GM12801 (cell line): ENCODE results near the gene GPC1.

Experiments
- CTCF ChIP-seq: IDR thresholded peaks from one replicate; pipeline ENCODE4 v1.5.1; 2011; ENCODE audit warnings: control low read depth; ENCODE audit not compliant: insufficient read length; ENCODE audit errors: extremely low read depth

GPC1 gene

GRCh38 chr2:240390091-240391073 lies 45.1 kb upstream of the GPC1 start:
- TF ChIP-seq CTCF = no peak

GRCh38 chr2:240391111-240392051 lies 44.1 kb upstream of the GPC1 start:
- TF ChIP-seq CTCF = no peak

- TF ChIP-seq CTCF = no peak
Observed at GRCh38 chr2:240392084-240392947, 43.1 kb upstream of the GPC1 start.

GRCh38 chr2:240392948-240393830 lies 42.3 kb upstream of the GPC1 start:
- TF ChIP-seq CTCF = no peak

GRCh38 chr2:240393831-240394410 lies 41.5 kb upstream of the GPC1 start:
- no peak for TF ChIP-seq CTCF

GRCh38 chr2:240394549-240394948 lies 40.9 kb upstream of the GPC1 start:
- TF ChIP-seq CTCF = no peak
